ENCODE measurements around the gene NEMP2.
"Not testable (repeated sequence)": the region's sequence is repeated elsewhere in the genome, so short reads cannot be mapped to it uniquely, and the experiment has no call there.

Gene NEMP2

GRCh38 chr2:190513877-190514276 lies 20.6 kb downstream of the NEMP2 start:
- TF ChIP-seq GABPA (IDR thresholded peaks at IDR 0.05; ENCODE audit: low read depth) (no peak), REST (IDR thresholded peaks at IDR 0.05; ENCODE audit: insufficient replicate concordance, low read depth) (no peak), POLR2AphosphoS5 (IDR thresholded peaks at IDR 0.05; ENCODE audit: low read depth) (no peak), SPI1 (IDR thresholded peaks at IDR 0.05; ENCODE audit: borderline replicate concordance, low read depth) (no peak)
- TF ChIP-seq, protein P1, sequence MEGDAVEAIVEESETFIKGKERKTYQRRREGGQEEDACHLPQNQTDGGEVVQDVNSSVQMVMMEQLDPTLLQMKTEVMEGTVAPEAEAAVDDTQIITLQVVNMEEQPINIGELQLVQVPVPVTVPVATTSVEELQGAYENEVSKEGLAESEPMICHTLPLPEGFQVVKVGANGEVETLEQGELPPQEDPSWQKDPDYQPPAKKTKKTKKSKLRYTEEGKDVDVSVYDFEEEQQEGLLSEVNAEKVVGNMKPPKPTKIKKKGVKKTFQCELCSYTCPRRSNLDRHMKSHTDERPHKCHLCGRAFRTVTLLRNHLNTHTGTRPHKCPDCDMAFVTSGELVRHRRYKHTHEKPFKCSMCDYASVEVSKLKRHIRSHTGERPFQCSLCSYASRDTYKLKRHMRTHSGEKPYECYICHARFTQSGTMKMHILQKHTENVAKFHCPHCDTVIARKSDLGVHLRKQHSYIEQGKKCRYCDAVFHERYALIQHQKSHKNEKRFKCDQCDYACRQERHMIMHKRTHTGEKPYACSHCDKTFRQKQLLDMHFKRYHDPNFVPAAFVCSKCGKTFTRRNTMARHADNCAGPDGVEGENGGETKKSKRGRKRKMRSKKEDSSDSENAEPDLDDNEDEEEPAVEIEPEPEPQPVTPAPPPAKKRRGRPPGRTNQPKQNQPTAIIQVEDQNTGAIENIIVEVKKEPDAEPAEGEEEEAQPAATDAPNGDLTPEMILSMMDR (IDR thresholded peaks at IDR 0.05; ENCODE audit: insufficient read depth, low read length): no peak
- H3K27me3 ChIP-seq (ENCODE audit: insufficient read depth, poor library complexity, severe bottlenecking): no peaks in the 10 kb centered on the region
- DNase-seq (ENCODE audit: low read depth in 1 of 2, low spot score in 1 of 2): no peak
- H3K27ac ChIP-seq (replicated peaks): no peak overlapping the region
- no peak overlapping the region for H3K4me3 ChIP-seq (replicated peaks; ENCODE audit: insufficient read depth, low read length)

- H3K27ac ChIP-seq (replicated peaks): no peak overlapping the region
- DNase-seq (ENCODE audit: low read depth in 1 of 2, low spot score in 1 of 2): peak; percentile 10 to 51
- no peak overlapping the region for H3K4me3 ChIP-seq (replicated peaks; ENCODE audit: insufficient read depth, low read length)
- H3K27me3 ChIP-seq (ENCODE audit: insufficient read depth, poor library complexity, severe bottlenecking): no peaks in the 10 kb centered on the region
- TF ChIP-seq GABPA (IDR thresholded peaks at IDR 0.05; ENCODE audit: low read depth) (no peak), POLR2AphosphoS5 (IDR thresholded peaks at IDR 0.05; ENCODE audit: low read depth) (no peak), SPI1 (IDR thresholded peaks at IDR 0.05; ENCODE audit: borderline replicate concordance, low read depth) (no peak), REST (IDR thresholded peaks at IDR 0.05; ENCODE audit: insufficient replicate concordance, low read depth) (no peak)
- TF ChIP-seq, protein P1 (IDR thresholded peaks at IDR 0.05; ENCODE audit: insufficient read depth, low read length): no peak
Measured at GRCh38 chr2:190512539-190513095, 21.9 kb downstream of the NEMP2 start.

DNA sequence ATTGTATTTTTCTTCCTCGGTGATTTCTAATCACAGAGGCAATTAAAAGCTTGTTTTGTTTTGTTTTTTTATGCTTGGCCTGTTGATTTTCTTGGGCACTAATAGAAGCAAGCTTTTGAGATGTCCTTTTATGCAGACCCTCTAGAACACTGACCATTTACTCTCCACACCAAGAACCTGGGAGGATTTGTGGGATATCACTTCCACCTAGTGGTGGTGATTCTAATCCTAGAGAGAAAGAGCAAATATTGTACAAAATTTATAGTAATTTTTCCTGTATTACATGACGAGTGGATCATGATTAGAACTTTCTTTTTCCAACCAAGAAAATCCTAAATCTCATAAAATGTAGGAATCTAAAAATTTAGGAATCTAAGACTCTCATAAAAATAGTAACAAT lies 23.4 kb downstream of the NEMP2 start:
- DNase-seq (ENCODE audit: low read depth in 1 of 2, low spot score in 1 of 2): no peak
- no peak for TF ChIP-seq SPI1 (IDR thresholded peaks at IDR 0.05; ENCODE audit: borderline replicate concordance, low read depth)
- no peak for TF ChIP-seq POLR2AphosphoS5 (IDR thresholded peaks at IDR 0.05; ENCODE audit: low read depth)
- TF ChIP-seq, protein P1 (IDR thresholded peaks at IDR 0.05; ENCODE audit: insufficient read depth, low read length): no peak
- no peaks in the 10 kb centered on the region for H3K27me3 ChIP-seq (ENCODE audit: insufficient read depth, poor library complexity, severe bottlenecking)
- H3K4me3 ChIP-seq (replicated peaks; ENCODE audit: insufficient read depth, low read length): no peak overlapping the region
- H3K27ac ChIP-seq (replicated peaks): no peak overlapping the region

DNA sequence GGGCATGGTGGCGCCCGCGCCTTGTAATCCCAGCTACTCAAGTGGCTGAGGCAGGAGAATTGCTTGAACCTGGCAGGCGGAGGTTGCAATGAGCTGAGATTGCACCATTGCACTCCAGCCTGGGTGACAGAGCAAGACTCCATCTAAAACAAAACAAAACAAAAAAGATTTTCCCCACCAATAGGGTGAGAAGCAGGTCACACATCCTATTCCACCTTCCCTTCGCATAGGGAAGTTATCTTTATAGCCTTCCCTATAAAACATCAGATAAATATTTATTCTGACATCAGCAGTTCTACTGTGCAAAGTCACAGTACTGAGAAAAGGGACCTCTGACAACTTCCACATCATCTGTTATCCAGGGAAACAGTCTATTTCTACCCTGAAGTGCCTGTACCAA lies 24.6 kb downstream of the NEMP2 start:
- H3K27me3 ChIP-seq (ENCODE audit: insufficient read depth, poor library complexity, severe bottlenecking); DNase-seq (ENCODE audit: low read depth in 1 of 2, low spot score in 1 of 2); H3K4me3 ChIP-seq (replicated peaks; ENCODE audit: insufficient read depth, low read length); H3K27ac ChIP-seq (replicated peaks): not testable (repeated sequence)

Data from HL-60 (cell line).